PC-3 (cell line): Measurements from ENCODE around the gene TTC28. TPM values are rescaled to one million over a fixed set of nuclear protein-coding genes. Genes with fewer than 3 reads are reported as not detected.

Source experiments
- ATAC-seq: fragments of 200-7000 bp; cut with Tn5 transposase; 2 replicates; pipeline ENCODE4 v1.9.1; 2020; ENCODE audit warnings: mild to moderate bottlenecking, moderate library complexity
- BruUV-seq: library from RNA; stranded (reverse); fragments of 400-500 nt; replicated peaks from 2 replicates; lab custom pipeline; 2021; lab: Mats Ljungman, UMichigan
- CTCF ChIA-PET: fragments of 300-600 bp; sonication (Branson Sonifier 250); formaldehyde crosslinking; loops from one replicate; lab custom pipeline; 2022; ENCODE audit warnings: antibody characterized with exemption; lab: Charles Lee
- POLR2A ChIA-PET: fragments of 300-600 bp; sonication (Branson Sonifier 250); formaldehyde crosslinking; loops from one replicate; lab custom pipeline; 2022; ENCODE audit warnings: antibody characterized with exemption; ENCODE audit not compliant: unreplicated experiment; lab: Charles Lee
- DNase-seq: peaks from one replicate; pipeline ENCODE4 v3.0.0-alpha.2; 2015
- H2AFZ ChIP-seq: fragments of 300-600 bp; sonication (generic); 2 replicates; pipeline ENCODE4 v1.6.0; 2016; ENCODE audit warnings: antibody characterized with exemption, low read length
- H3F3A ChIP-seq: fragments of 300-600 bp; sonication (generic); one replicate; pipeline ENCODE4 v1.6.0; 2017; ENCODE audit warnings: antibody characterized with exemption, low read length, control low read depth, mild to moderate bottlenecking; ENCODE audit not compliant: unreplicated experiment
- H3K27ac ChIP-seq: fragments of 300-600 bp; sonication (generic); 2 replicates; pipeline ENCODE4 v1.5.1; 2016; ENCODE audit warnings: mild to moderate bottlenecking, low read length
- H3K27me3 ChIP-seq: fragments of 300-600 bp; sonication (generic); 2 replicates; pipeline ENCODE4 v1.6.1; 2016; ENCODE audit warnings: low read length, mixed read lengths
- H3K36me3 ChIP-seq: fragments of 300-600 bp; sonication (generic); 2 replicates; pipeline ENCODE4 v1.6.1; 2016; ENCODE audit warnings: low read depth, mixed run types, low read length, mixed read lengths
- H3K4me1 ChIP-seq: fragments of 300-600 bp; sonication (generic); 2 replicates; pipeline ENCODE4 v1.5.1; 2016; ENCODE audit warnings: low read length; ENCODE audit not compliant: insufficient read depth
- H3K4me2 ChIP-seq: fragments of 300-600 bp; sonication (generic); 2 replicates; pipeline ENCODE4 v1.6.0; 2016; ENCODE audit warnings: low read length
- H3K4me3 ChIP-seq: fragments of 300-600 bp; sonication (generic); 2 replicates; pipeline ENCODE4 v1.5.1; 2016; ENCODE audit warnings: mild to moderate bottlenecking, low read length, mixed read lengths
- H3K79me2 ChIP-seq: fragments of 300-600 bp; sonication (generic); 2 replicates; pipeline ENCODE4 v1.6.1; 2017; ENCODE audit warnings: low read length, mixed read lengths
- H3K9ac ChIP-seq: fragments of 300-600 bp; sonication (generic); 2 replicates; pipeline ENCODE4 v1.6.0; 2016; ENCODE audit warnings: mild to moderate bottlenecking, low read length
- H3K9me2 ChIP-seq: fragments of 300-600 bp; sonication (generic); replicated peaks from 2 replicates; pipeline ENCODE4 v1.6.1; 2016; ENCODE audit warnings: mixed run types, low read length, mixed read lengths
- H3K9me3 ChIP-seq: fragments of 300-600 bp; sonication (generic); 2 replicates; pipeline ENCODE4 v1.6.1; 2016; ENCODE audit warnings: low read length, mixed read lengths
- H4K20me1 ChIP-seq: fragments of 300-600 bp; sonication (generic); 2 replicates; pipeline ENCODE4 v1.6.1; 2016; ENCODE audit warnings: low read length, mixed read lengths
- CTCF ChIP-seq: fragments of 300-600 bp; sonication (generic); conservative IDR thresholded peaks from 2 replicates; pipeline ENCODE4 v1.5.1; 2017; ENCODE audit warnings: antibody characterized with exemption, low read depth, mild to moderate bottlenecking, low read length
- EZH2 ChIP-seq: fragments of 300-600 bp; sonication (generic); IDR thresholded peaks from one replicate; pipeline ENCODE4 v1.6.1; 2017; ENCODE audit warnings: antibody characterized with exemption, mild to moderate bottlenecking, low read length; ENCODE audit not compliant: unreplicated experiment
- EZH2phosphoT487 ChIP-seq: fragments of 300-600 bp; sonication (generic); IDR thresholded peaks from 2 replicates; pipeline ENCODE4 v1.6.1; 2018; ENCODE audit warnings: mild to moderate bottlenecking, antibody characterized with exemption, low read length, borderline replicate concordance
- intact Hi-C: fragments of 100-400 bp; cut with micrococcal nuclease; formaldehyde crosslinking; loops from 2 replicates; pipeline ENCODE4 v1.9.0; 2023
- total RNA-seq: library from RNA; depleted of rRNA; stranded (reverse); fragments of >200 nt; gene quantifications from 2 replicates; pipeline ENCODE4 v1.2.3, GENCODE V29; 2014

Gene TTC28
- total RNA-seq, 1 experiment from 2014 or later, result 6.3 TPM

- ATAC-seq, result no peak
- ChIA-PET POLR2A (no interaction called here), CTCF (no interaction called here)
- Histone ChIP-seq H3K79me2 (no peaks in the 10 kb centered on the region), H2AFZ (no peak overlapping the region), H3K4me1 (no peaks in the 10 kb centered on the region), H3K27ac (no peak overlapping the region), H3F3A (no peaks in the 10 kb centered on the region), H3K4me2 (no peak overlapping the region), H3K9me2 (no peaks in the 10 kb centered on the region), H3K9me3 (no peaks in the 10 kb centered on the region), H3K9ac (no peak overlapping the region), H3K4me3 (no peak overlapping the region), H3K27me3 (no peaks in the 10 kb centered on the region), H4K20me1 (no peaks in the 10 kb centered on the region), H3K36me3 (no peaks in the 10 kb centered on the region)
- no peak for TF ChIP-seq CTCF
- no peak for TF ChIP-seq EZH2phosphoT487
- no peak for TF ChIP-seq EZH2
- no TSS peak for BruUV-seq
- DNase-seq, result no peak
- intact Hi-C loops, result no loop called here
Observed at GRCh38 chr22:27941143-27941542, 738.5 kb downstream of the TTC28 start.

- no peaks in the 10 kb centered on the region for H3K27me3 ChIP-seq
- H3K36me3 ChIP-seq, result no peaks in the 10 kb centered on the region
- no peaks in the 10 kb centered on the region for H4K20me1 ChIP-seq
- POLR2A ChIA-PET, result no interaction called here
- no peak overlapping the region for H3K4me3 ChIP-seq
- H2AFZ ChIP-seq, result no peak overlapping the region
- intact Hi-C loops, result no loop called here
- H3K9me3 ChIP-seq, result no peaks in the 10 kb centered on the region
- H3K9me2 ChIP-seq, result no peaks in the 10 kb centered on the region
- peak; percentile 48; the same call in 1 of the 2 replicates for ATAC-seq
- CTCF ChIA-PET, result interaction anchor here (0.6 kb wide), 2 partner anchors 36 to 517 kb away, joined by 3 read pairs; no protein-coding TSS in a partner anchor
- no peak overlapping the region for H3K27ac ChIP-seq
- H3F3A ChIP-seq, result no peaks in the 10 kb centered on the region
- no peak overlapping the region for H3K4me2 ChIP-seq
- H3K9ac ChIP-seq, result no peak overlapping the region
- H3K79me2 ChIP-seq, result no peaks in the 10 kb centered on the region
- no peak for TF ChIP-seq EZH2phosphoT487
- no peak for TF ChIP-seq EZH2
- peak; percentile 28; the same call in 1 of the 2 replicates for TF ChIP-seq CTCF
- H3K4me1 ChIP-seq, result no peaks in the 10 kb centered on the region
- no TSS peak for BruUV-seq
- DNase-seq, result peak; percentile 10
Observed at GRCh38 chr22:27937453-27937852, 742.2 kb downstream of the TTC28 start.

- H3K79me2 ChIP-seq, result no peaks in the 10 kb centered on the region
- H3K27ac ChIP-seq, result no peak overlapping the region
- DNase-seq (no peak), ATAC-seq (peak; percentile 46)
- H3F3A ChIP-seq, result no peaks in the 10 kb centered on the region
- no peak overlapping the region for H3K4me2 ChIP-seq
- no peaks in the 10 kb centered on the region for H3K4me1 ChIP-seq
- no peaks in the 10 kb centered on the region for H4K20me1 ChIP-seq
- BruUV-seq, result no TSS peak
- POLR2A ChIA-PET, result interaction anchor here (0.6 kb wide), 1 partner anchor 630 kb away, joined by 4 read pairs; no protein-coding TSS in a partner anchor
- TF ChIP-seq EZH2 (no peak), EZH2phosphoT487 (no peak), CTCF (no peak)
- no peaks in the 10 kb centered on the region for H3K9me2 ChIP-seq
- H3K9me3 ChIP-seq, result no peaks in the 10 kb centered on the region
- intact Hi-C loops, result no loop called here
- H3K36me3 ChIP-seq, result no peaks in the 10 kb centered on the region
- no peak overlapping the region for H3K9ac ChIP-seq
- no peaks in the 10 kb centered on the region for H3K27me3 ChIP-seq
- no peak overlapping the region for H2AFZ ChIP-seq
- CTCF ChIA-PET, result interaction anchor here (0.7 kb wide), 1 partner anchor 34 kb away, joined by 3 read pairs; no protein-coding TSS in a partner anchor
- no peak overlapping the region for H3K4me3 ChIP-seq
Observed at GRCh38 chr22:27935897-27936296, 743.7 kb downstream of the TTC28 start.
